HG02885 (cell line): ENCODE results near the gene SPTBN5.

Experiments used
- ATAC-seq: cut with Tn5 transposase; IDR thresholded peaks from one replicate; pipeline ENCODE4 v1.9.1; 2021; ENCODE audit warnings: mild to moderate bottlenecking; ENCODE audit not compliant: unreplicated experiment, poor library complexity

Gene SPTBN5

GRCh38 chr15:41869770-41870688 lies 23.8 kb downstream of the SPTBN5 start:
- no peak for ATAC-seq

GRCh38 chr15:41868321-41868720 lies 25.5 kb downstream of the SPTBN5 start:
- no peak for ATAC-seq

GRCh38 chr15:41866872-41867579 lies 26.8 kb downstream of the SPTBN5 start:
- ATAC-seq = no peak

GRCh38 chr15:41866263-41866703 lies 27.6 kb downstream of the SPTBN5 start:
- ATAC-seq = no peak

GRCh38 chr15:41865490-41866055 lies 28.3 kb downstream of the SPTBN5 start:
- ATAC-seq = no peak

GRCh38 chr15:41862515-41863116 lies 31.2 kb downstream of the SPTBN5 start:
- ATAC-seq = no peak

- ATAC-seq = no peak
Observed at GRCh38 chr15:41861736-41862356, 32.0 kb downstream of the SPTBN5 start.

- no peak for ATAC-seq
Observed at GRCh38 chr15:41860049-41860828, 33.6 kb downstream of the SPTBN5 start.

- no peak for ATAC-seq
Observed at GRCh38 chr15:41858756-41859155, 35.1 kb downstream of the SPTBN5 start.

- ATAC-seq = no peak
Observed at GRCh38 chr15:41857316-41857715, 36.5 kb downstream of the SPTBN5 start.

GRCh38 chr15:41856716-41857115 lies 37.1 kb downstream of the SPTBN5 start:
- no peak for ATAC-seq

- ATAC-seq = no peak
Observed at GRCh38 chr15:41856262-41856661, 37.6 kb downstream of the SPTBN5 start.

- no peak for ATAC-seq
Observed at GRCh38 chr15:41855261-41855961, 38.4 kb downstream of the SPTBN5 start.

GRCh38 chr15:41854443-41854842 lies 39.4 kb downstream of the SPTBN5 start:
- no peak for ATAC-seq

- ATAC-seq = no peak
Observed at GRCh38 chr15:41853831-41854230, 40.0 kb downstream of the SPTBN5 start.

GRCh38 chr15:41852736-41853590 lies 40.9 kb downstream of the SPTBN5 start:
- ATAC-seq = no peak

GRCh38 chr15:41851755-41852370 lies 42.0 kb downstream of the SPTBN5 start:
- no peak for ATAC-seq

GRCh38 chr15:41851167-41851523 lies 42.7 kb downstream of the SPTBN5 start:
- no peak for ATAC-seq
